HepG2 (cell line): ENCODE data around the gene CDC27. TPM values are rescaled to one million over a fixed set of nuclear protein-coding genes. Genes with fewer than 3 reads are reported as not detected.

Experiments
- AGO2 ChIP-seq: fragments of 200-400 bp; formaldehyde crosslinking; optimal IDR thresholded peaks from 2 replicates; pipeline ENCODE3; 2017; ENCODE audit warnings: mild to moderate bottlenecking, low read depth, low read length, moderate library complexity
- ARNT2 ChIP-seq: sonication (generic); formaldehyde crosslinking; IDR thresholded peaks from 2 replicates; pipeline ENCODE4 v1.8.0; 2022; ENCODE audit warnings: mild to moderate bottlenecking, low read depth, missing genetic modification reagents, moderate library complexity
- BRD4 ChIP-seq: sonication (generic); formaldehyde crosslinking; IDR thresholded peaks from 2 replicates; pipeline ENCODE4 v1.4.0; 2020; ENCODE audit warnings: missing genetic modification reagents
- HNRNPLL ChIP-seq: fragments of 200-400 bp; formaldehyde crosslinking; IDR thresholded peaks from 2 replicates; pipeline ENCODE4 v1.6.1; 2017; ENCODE audit warnings: mild to moderate bottlenecking, low read depth, low read length; ENCODE audit not compliant: poor library complexity, severe bottlenecking
- IKZF4 ChIP-seq: sonication (generic); formaldehyde crosslinking; IDR thresholded peaks from 2 replicates; pipeline ENCODE4 v1.5.1; 2020; ENCODE audit warnings: borderline replicate concordance, mild to moderate bottlenecking, low read depth, missing genetic modification reagents; ENCODE audit errors: not compliant biosample characterization
- MYC ChIP-seq: sonication (generic); formaldehyde crosslinking; IDR thresholded peaks from 2 replicates; pipeline ENCODE4 v1.9.0; 2021; ENCODE audit warnings: missing genetic modification reagents, borderline replicate concordance
- NAIF1 ChIP-seq: sonication (generic); formaldehyde crosslinking; IDR thresholded peaks from 2 replicates; pipeline ENCODE4 v1.5.0; 2020; ENCODE audit warnings: mild to moderate bottlenecking, missing genetic modification reagents, borderline replicate concordance
- PPARG ChIP-seq: conservative IDR thresholded peaks from 2 replicates; pipeline ENCODE4 v1.6.1; 2016; ENCODE audit warnings: missing biosample characterization, missing genetic modification reagents
- XBP1 ChIP-seq: sonication (generic); formaldehyde crosslinking; IDR thresholded peaks from 2 replicates; pipeline ENCODE4 v1.5.0; 2020; ENCODE audit warnings: missing genetic modification reagents
- ZNF138 ChIP-seq: sonication (generic); formaldehyde crosslinking; IDR thresholded peaks from 2 replicates; pipeline ENCODE4 v1.5.0; 2020; ENCODE audit warnings: mild to moderate bottlenecking, low read depth, missing genetic modification reagents
- ZNF263 ChIP-seq: sonication (generic); formaldehyde crosslinking; IDR thresholded peaks from 2 replicates; pipeline ENCODE4 v1.4.0; 2020; ENCODE audit warnings: missing genetic modification reagents
- ZNF333 ChIP-seq: sonication (generic); formaldehyde crosslinking; IDR thresholded peaks from 2 replicates; pipeline ENCODE4 v1.4.0; 2020; ENCODE audit warnings: mild to moderate bottlenecking, missing genetic modification reagents, borderline replicate concordance
- ZNF546 ChIP-seq: sonication (generic); formaldehyde crosslinking; conservative IDR thresholded peaks from 2 replicates; pipeline ENCODE4 v1.8.1; 2023; ENCODE audit warnings: mild to moderate bottlenecking, missing genetic modification reagents
- ZNF572 ChIP-seq: sonication (generic); formaldehyde crosslinking; IDR thresholded peaks from 2 replicates; pipeline ENCODE4 v1.5.1; 2020; ENCODE audit warnings: mild to moderate bottlenecking, missing genetic modification reagents
- ZNF629 ChIP-seq: sonication (generic); formaldehyde crosslinking; conservative IDR thresholded peaks from 2 replicates; pipeline ENCODE4 v1.5.0; 2020; ENCODE audit warnings: missing genetic modification reagents
- ZNF670 ChIP-seq: sonication (generic); formaldehyde crosslinking; IDR thresholded peaks from 2 replicates; pipeline ENCODE4 v1.8.0; 2022; ENCODE audit warnings: mild to moderate bottlenecking, missing genetic modification reagents, borderline replicate concordance
- ZNF816 ChIP-seq: sonication (generic); formaldehyde crosslinking; IDR thresholded peaks from 2 replicates; pipeline ENCODE4 v1.8.0; 2022; ENCODE audit warnings: missing genetic modification reagents, mild to moderate bottlenecking, borderline replicate concordance
- polyA plus RNA-seq, 8 experiments: library from polyadenylated mRNA; depleted of rRNA in 3 of 8; stranded (reverse) in 7 of 8; unstranded in 1 of 8; fragments of >200 nt; fragmentation: Illumina TruSeq in 4 of 8; extraction: Trizol in 4 of 8; gene quantifications; 2 replicates each; pipeline versions ENCODE4 v1.2.1 to v1.2.3, GENCODE V29; 2011 to 2016; ENCODE audit warnings: low read depth in 4 of 8, missing spikeins in 1 of 8, mixed read lengths in 1 of 8; ENCODE audit not compliant: insufficient read depth in 1 of 8
- total RNA-seq, 5 experiments: library from RNA; depleted of rRNA; stranded (reverse); fragments of >200 nt; fragmentation: Illumina TruSeq; extraction: Trizol; gene quantifications; 2 replicates each; pipeline ENCODE4 v1.2.3, GENCODE V29; 2016; ENCODE audit warnings: low read depth in 1 of 5
- TF ChIP-seq, protein P1 (sequence below): sonication (generic); formaldehyde crosslinking; IDR thresholded peaks from 2 replicates; pipeline ENCODE4 v1.5.0; 2020; ENCODE audit warnings: mild to moderate bottlenecking, missing genetic modification reagents, borderline replicate concordance
- TF ChIP-seq, protein P2 (sequence below): IDR thresholded peaks from 2 replicates; pipeline ENCODE4 v1.6.1; 2016; ENCODE audit warnings: low read depth, missing genetic modification reagents, missing compliant biosample characterization

Gene CDC27
- total and polyA plus RNA-seq, 2 of the 13 experiments (the other 11 are each of a cell fraction or from before 2014, with no cell fraction given): 80.7 to 102 TPM

DNA sequence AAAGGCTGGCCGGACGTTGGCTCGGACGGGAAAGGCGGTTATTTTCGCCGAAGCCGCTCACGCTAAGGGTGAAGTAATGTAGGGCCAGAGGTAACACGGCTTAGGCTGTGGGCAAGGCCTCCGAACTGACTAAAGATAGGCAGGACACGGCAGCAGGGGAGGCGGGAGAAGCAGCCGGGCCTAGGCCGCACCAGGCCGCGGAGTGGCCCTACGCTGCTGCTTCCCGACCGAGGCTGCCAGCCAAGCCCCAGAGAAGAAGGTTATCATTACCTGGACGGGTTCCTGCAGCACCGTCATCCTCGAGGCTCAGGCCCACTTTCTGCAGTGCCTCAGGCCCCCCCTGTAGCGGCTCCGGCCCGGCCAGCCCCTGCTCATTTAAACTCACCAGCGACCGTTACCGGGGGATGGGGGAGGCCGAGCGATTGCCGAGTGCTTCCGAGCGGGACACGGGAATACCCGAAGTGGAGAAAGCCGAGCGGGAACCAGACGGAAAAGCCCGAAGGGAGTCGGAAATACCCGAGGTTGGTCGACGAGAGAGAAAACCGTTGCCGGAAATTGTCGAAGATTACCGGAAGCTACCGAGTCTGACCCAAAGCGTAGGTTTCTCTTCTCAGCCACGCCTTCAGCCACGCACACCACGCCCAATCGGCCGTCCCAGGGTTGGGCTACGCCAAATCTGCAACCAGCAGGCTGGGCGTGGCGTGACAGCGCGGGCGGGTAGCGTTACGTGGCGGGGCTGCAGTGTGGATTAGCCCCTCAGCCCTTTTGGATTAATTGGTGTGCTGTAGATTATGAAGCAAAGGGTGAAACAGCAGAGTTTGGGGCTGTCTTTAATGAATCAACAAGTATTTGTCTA is at the start of gene CDC27 (continued):
- TF ChIP-seq, protein P1, sequence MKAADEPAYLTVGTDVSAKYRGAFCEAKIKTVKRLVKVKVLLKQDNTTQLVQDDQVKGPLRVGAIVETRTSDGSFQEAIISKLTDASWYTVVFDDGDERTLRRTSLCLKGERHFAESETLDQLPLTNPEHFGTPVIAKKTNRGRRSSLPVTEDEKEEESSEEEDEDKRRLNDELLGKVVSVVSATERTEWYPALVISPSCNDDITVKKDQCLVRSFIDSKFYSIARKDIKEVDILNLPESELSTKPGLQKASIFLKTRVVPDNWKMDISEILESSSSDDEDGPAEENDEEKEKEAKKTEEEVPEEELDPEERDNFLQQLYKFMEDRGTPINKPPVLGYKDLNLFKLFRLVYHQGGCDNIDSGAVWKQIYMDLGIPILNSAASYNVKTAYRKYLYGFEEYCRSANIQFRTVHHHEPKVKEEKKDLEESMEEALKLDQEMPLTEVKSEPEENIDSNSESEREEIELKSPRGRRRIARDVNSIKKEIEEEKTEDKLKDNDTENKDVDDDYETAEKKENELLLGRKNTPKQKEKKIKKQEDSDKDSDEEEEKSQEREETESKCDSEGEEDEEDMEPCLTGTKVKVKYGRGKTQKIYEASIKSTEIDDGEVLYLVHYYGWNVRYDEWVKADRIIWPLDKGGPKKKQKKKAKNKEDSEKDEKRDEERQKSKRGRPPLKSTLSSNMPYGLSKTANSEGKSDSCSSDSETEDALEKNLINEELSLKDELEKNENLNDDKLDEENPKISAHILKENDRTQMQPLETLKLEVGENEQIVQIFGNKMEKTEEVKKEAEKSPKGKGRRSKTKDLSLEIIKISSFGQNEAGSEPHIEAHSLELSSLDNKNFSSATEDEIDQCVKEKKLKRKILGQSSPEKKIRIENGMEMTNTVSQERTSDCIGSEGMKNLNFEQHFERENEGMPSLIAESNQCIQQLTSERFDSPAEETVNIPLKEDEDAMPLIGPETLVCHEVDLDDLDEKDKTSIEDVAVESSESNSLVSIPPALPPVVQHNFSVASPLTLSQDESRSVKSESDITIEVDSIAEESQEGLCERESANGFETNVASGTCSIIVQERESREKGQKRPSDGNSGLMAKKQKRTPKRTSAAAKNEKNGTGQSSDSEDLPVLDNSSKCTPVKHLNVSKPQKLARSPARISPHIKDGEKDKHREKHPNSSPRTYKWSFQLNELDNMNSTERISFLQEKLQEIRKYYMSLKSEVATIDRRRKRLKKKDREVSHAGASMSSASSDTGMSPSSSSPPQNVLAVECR: peak; percentile 94
- TF ChIP-seq ZNF138 (CRISPR knock-in tag): peak; percentile 97
- TF ChIP-seq HNRNPLL: peak; percentile 98
- peak; percentile 72; the same call in 1 of the 2 replicates for TF ChIP-seq XBP1
- TF ChIP-seq, protein P2, sequence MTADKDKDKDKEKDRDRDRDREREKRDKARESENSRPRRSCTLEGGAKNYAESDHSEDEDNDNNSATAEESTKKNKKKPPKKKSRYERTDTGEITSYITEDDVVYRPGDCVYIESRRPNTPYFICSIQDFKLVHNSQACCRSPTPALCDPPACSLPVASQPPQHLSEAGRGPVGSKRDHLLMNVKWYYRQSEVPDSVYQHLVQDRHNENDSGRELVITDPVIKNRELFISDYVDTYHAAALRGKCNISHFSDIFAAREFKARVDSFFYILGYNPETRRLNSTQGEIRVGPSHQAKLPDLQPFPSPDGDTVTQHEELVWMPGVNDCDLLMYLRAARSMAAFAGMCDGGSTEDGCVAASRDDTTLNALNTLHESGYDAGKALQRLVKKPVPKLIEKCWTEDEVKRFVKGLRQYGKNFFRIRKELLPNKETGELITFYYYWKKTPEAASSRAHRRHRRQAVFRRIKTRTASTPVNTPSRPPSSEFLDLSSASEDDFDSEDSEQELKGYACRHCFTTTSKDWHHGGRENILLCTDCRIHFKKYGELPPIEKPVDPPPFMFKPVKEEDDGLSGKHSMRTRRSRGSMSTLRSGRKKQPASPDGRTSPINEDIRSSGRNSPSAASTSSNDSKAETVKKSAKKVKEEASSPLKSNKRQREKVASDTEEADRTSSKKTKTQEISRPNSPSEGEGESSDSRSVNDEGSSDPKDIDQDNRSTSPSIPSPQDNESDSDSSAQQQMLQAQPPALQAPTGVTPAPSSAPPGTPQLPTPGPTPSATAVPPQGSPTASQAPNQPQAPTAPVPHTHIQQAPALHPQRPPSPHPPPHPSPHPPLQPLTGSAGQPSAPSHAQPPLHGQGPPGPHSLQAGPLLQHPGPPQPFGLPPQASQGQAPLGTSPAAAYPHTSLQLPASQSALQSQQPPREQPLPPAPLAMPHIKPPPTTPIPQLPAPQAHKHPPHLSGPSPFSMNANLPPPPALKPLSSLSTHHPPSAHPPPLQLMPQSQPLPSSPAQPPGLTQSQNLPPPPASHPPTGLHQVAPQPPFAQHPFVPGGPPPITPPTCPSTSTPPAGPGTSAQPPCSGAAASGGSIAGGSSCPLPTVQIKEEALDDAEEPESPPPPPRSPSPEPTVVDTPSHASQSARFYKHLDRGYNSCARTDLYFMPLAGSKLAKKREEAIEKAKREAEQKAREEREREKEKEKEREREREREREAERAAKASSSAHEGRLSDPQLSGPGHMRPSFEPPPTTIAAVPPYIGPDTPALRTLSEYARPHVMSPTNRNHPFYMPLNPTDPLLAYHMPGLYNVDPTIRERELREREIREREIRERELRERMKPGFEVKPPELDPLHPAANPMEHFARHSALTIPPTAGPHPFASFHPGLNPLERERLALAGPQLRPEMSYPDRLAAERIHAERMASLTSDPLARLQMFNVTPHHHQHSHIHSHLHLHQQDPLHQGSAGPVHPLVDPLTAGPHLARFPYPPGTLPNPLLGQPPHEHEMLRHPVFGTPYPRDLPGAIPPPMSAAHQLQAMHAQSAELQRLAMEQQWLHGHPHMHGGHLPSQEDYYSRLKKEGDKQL: no peak
- peak; percentile 49 for TF ChIP-seq ZNF629
- TF ChIP-seq ARNT2 (CRISPR knock-in tag): peak; percentile 92
- peak; percentile 82 for TF ChIP-seq NAIF1 (CRISPR knock-in tag)
- 0 out of 2 replicates have a peak, but pooled peaks have one; percentile 66 for TF ChIP-seq ZNF572 (CRISPR knock-in tag)
- TF ChIP-seq ZNF670 (CRISPR knock-in tag): 0 out of 2 replicates have a peak, but pooled peaks have one; percentile 47
- peak; percentile 86; the same call in 1 of the 2 replicates for TF ChIP-seq MYC
- 0 out of 2 replicates have a peak, but pooled peaks have one; percentile 82 for TF ChIP-seq ZNF816 (CRISPR knock-in tag)
- TF ChIP-seq PPARG (CRISPR knock-in tag): peak; percentile 98
- TF ChIP-seq ZNF263 (CRISPR knock-in tag): peak; percentile 80
- TF ChIP-seq BRD4 (CRISPR knock-in tag): peak; percentile 98
- peak; percentile 90 for TF ChIP-seq IKZF4
- 0 out of 2 replicates have a peak, but pooled peaks have one; percentile 84 for TF ChIP-seq ZNF546 (CRISPR knock-in tag)
- TF ChIP-seq AGO2: peak; percentile 75
- peak; percentile 99 for TF ChIP-seq ZNF333 (CRISPR knock-in tag)
